Hypothalamus (tissue), 51 donors: ENCODE measurements around the gene HMSD.
A peak's percentile ranks its signal among the peaks of the same experiment; 100 is the strongest.

Source experiments
- DNase-seq, 51 donors: peaks; one replicate each; lab custom pipeline; 2025; lab: John Stamatoyannopoulos, UW

The HMSD gene

GRCh38 chr18:63986885-63987284, 37.8 kb downstream of the HMSD start:
- no peak for DNase-seq

- DNase-seq = no peak
These were observed 38.6 kb downstream of the HMSD start for GRCh38 chr18:63987743-63988142.

- no peak for DNase-seq
These were observed 43.6 kb downstream of the HMSD start for GRCh38 chr18:63992751-63993150.

GRCh38 chr18:63994783-63995399, 45.8 kb downstream of the HMSD start:
- peak in 28 of 51 donors; percentile 3 to 50 (median 18) for DNase-seq

- DNase-seq = no peak
These were observed 47.9 kb downstream of the HMSD start for GRCh38 chr18:63997041-63997440.

GRCh38 chr18:63997606-63998005, 48.5 kb downstream of the HMSD start:
- DNase-seq = no peak

GRCh38 chr18:63999871-64000270, 50.8 kb downstream of the HMSD start:
- no peak for DNase-seq

- DNase-seq = peak in 1 of 51 donors; percentile 2
These were observed 53.5 kb downstream of the HMSD start for GRCh38 chr18:64002581-64002980.

- DNase-seq = no peak
These were observed 60.2 kb downstream of the HMSD start for GRCh38 chr18:64009305-64009704.
